Measurements from ENCODE around the gene KLF9.

DNA sequence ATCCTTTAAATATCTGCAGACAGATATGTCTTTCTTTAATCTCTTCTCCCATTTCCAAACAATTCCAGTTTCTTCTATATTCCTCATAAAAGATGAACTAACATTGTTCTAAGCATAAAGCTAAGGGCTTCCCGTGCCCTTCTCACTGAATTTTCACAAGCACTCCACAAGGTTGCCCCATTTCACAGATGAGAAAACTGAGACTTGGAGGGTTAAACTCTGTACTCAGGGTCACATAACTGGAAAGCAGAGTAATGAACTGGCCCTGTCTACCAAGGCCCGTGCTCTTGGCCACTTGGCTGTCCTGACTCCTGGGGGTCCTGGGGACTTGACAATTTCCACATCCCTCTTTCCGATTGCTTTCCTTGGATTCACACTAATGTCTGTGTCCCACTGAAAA is 25.3 kb downstream of the KLF9 start:
- TF ChIP-seq EP300 (IDR thresholded peaks at IDR 0.05) (peak in 1 of 2 donors; percentile 53), POLR2A (IDR thresholded peaks at IDR 0.05) (no peak)
- TF ChIP-seq, protein P1, sequence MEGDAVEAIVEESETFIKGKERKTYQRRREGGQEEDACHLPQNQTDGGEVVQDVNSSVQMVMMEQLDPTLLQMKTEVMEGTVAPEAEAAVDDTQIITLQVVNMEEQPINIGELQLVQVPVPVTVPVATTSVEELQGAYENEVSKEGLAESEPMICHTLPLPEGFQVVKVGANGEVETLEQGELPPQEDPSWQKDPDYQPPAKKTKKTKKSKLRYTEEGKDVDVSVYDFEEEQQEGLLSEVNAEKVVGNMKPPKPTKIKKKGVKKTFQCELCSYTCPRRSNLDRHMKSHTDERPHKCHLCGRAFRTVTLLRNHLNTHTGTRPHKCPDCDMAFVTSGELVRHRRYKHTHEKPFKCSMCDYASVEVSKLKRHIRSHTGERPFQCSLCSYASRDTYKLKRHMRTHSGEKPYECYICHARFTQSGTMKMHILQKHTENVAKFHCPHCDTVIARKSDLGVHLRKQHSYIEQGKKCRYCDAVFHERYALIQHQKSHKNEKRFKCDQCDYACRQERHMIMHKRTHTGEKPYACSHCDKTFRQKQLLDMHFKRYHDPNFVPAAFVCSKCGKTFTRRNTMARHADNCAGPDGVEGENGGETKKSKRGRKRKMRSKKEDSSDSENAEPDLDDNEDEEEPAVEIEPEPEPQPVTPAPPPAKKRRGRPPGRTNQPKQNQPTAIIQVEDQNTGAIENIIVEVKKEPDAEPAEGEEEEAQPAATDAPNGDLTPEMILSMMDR (IDR thresholded peaks at IDR 0.05), result no peak
